GM21526 (cell line): Measurements from ENCODE around the gene CCDC28A.
"Not testable (repeated sequence)": the region's sequence is repeated elsewhere in the genome, so short reads cannot be mapped to it uniquely, and the experiment has no call there.

Experiments
- ATAC-seq: cut with Tn5 transposase; IDR thresholded peaks from one replicate; pipeline ENCODE4 v1.9.1; 2021; ENCODE audit warnings: moderate library complexity; ENCODE audit not compliant: unreplicated experiment, low FRiP score

CCDC28A gene

DNA sequence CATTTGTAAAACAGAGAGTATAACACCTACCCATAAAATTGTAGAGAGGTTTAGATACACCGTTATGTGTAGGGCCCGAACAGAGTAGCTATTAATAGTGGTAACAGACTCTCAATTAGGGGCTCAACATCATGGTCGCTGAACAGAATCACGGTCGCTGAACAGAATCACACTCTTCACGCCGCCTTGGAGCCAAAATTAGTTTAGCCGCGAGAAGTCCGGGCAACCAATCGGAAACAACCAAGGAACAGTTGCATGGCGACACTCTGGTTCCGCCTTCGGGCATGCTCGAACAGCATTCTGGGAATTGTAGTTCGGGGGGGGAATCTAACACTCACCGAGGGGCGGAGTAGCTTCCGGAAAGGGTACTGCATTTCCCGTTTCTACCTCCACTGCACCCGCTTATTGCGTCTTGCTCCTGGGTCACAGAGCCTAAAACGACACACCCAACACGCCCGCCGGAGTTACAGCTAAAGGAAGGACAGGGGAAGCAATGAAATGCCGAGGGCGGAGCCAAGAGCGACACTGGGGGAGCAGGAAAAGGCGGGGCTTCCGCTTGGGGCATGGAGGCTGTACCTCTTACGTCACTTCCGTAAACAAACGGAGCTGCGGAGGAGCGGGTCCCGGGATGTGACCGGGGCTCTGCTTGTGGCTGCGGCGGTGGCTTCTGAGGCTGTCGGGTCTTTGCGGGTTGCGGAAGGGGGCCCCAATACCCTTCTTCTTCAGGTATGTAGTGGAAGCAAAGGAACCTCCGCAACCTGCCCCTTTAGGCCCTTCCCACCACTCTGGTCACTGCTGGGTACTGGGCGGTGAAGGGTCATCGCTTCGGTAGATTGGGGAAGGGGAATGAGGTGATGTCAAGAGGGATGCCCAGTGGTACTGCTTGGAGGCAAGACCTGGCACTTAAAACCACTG lies at the start of gene CCDC28A:
CCDC28A (plus strand) TSS at position 593 of the 915 bp plus-strand sequence. CDS start 2,352 bp downstream, outside the sequence.
- ATAC-seq, result peak; percentile 93

DNA sequence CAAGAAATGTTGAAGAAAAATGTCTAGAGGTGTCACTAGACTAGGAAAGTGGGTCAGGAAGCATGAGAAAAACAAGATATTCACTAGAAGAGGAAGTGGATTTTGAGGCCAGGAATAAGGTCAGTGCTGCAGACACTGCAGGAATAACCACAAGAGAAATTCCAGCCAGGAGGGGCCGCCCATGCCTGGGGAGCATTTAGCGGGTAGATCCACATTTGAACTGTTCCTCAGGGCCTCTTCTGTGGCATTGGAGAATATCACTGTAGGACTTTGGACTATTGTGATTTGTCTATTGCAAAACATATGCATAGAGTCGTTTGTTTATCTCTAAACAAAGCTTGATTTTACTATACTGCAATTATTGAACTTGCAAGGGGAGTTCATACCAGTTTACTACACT lies 49.6 kb upstream of the CCDC28A start:
- ATAC-seq, result no peak

DNA sequence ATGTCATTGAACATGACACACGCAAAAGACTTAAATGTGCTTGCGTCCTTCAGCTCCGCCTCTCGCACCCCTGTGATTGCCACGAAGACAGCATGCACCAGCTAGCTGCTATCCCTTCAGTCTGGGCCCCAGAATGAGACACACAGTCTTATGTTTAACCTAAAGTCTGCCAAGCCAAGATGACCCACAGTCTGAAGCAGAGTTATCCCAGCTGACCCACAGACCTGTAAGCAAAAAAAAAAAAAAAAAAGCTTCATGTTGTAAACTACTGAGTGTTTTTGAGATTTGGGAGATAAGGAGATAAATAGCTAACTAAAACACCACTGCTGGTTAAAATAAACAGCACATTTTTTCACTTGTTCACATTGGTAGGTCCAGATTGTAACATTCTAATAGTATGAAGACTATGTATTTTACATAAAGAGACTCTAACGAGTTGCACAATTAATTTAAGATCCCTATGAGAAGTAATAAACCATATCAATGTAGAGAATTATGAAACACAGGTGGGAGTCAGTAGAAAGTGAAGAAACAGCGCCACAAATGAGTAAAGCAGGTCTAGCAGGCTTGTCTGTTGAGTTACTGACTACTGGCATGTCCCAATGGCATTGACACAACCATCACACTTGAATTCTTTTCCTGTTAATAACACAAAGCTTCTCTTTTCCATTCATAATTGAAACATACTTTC lies 47.4 kb upstream of the CCDC28A start:
- ATAC-seq, result no peak

DNA sequence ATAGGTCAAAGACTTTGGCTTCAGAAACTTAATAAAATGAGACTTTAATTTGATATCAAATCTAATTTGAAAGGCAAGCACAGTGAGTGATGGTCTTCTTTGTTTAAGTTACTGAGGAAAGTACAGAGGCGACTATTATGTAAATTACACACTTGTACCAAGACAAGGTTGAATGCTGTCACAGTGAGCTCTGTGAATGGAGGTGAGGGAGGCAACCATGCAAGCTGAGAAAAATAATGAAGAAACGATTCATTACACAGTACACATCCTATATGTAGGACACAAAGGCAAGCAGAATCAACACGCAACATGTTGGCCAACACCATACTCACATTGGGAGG lies 46.8 kb upstream of the CCDC28A start:
- no peak for ATAC-seq

DNA sequence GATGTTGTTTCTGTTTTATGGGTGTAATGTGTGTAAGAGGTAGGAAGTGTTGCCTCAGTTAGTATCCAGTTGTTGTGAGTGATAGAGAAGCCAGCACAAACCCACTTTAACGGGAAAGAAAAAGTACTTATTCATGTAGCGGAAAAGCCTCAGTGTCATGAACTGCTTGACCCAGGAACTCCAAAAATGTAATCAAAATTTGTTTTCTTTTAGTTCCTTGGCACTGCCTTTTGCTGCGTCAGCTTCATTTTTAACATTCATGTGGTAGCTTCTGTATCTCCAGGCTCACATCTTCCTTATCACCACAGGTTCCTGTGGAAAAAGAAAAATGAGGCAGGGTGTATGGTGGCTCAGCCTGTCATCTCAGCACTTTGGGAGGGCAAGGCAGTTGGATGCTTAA lies 46.4 kb upstream of the CCDC28A start:
- no peak for ATAC-seq

DNA sequence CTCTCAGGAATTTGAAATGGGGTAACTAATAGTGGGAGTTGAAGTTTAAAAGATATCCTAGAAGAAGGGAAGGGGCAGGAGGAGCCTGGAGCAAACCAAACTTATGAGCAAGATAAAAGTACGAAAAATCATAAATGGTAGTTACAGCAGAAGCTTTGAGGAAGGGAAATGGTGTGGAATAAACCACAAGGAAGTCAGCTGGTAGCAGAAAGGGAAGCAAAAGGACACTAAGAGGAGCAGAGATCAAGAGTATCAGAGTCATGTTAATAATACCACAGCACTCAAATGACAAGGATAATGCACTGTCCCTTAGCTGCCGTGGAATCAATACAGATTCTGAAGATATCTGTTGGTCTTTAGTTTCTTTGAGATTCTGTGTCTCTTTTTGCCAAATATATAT lies 44.9 kb upstream of the CCDC28A start:
- ATAC-seq, result no peak

DNA sequence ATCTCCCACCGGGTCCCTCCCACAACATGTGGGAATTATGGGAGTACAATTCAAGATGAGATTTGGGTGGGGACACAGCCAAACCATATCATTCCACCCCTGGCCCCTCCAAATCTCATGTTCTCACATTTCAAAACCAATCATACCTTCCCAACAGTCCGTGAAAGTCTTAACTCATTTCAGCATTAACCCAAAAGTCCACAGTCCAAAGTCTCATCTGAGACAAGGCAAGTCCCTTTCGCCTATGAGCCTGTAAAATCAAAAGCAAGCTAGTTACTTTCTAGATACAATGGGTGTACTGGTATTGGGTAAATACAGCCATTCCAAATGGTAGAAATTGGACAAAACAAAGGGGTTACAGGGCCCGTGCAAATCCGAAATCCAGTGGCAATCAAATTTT lies 43.5 kb upstream of the CCDC28A start:
- not testable (repeated sequence) for ATAC-seq

DNA sequence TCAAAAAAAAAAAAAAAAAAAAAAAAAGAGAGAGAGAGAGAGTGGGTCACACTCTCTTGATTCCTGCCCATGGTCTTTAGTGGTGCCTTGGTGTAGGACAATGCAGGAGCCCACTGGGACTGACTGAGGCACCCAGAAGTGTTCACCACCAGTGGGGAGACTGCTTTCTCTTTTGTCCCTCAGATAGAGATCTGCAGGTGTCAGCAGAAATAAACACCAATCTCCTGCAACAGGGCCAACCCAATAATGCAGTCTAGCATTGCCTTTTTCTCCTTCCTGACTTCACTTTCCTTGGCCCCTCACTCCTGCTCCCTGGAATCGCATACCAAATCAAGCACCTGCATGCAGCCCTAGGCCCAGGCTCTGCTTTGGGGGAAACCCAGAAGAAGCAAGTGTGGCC lies 39.0 kb upstream of the CCDC28A start:
- no peak for ATAC-seq

DNA sequence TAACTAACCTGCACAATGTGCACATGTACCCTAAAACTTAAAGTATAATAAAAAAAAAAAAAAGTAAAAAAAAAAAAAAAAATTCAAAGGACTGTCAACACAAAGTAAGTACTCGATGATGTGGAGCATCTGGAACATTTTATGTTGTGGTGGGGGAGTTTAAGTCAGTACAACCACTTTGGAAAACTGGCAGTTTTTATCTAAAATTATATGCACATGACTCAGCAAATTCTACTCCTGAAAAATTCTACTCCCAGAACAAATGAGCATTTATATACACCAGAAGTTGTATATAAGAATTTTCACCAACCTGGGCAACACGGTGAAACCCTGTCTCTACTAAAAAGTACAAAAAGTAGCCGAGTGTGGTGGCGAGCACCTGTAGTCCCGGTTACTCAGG lies 36.9 kb upstream of the CCDC28A start:
- no peak for ATAC-seq

DNA sequence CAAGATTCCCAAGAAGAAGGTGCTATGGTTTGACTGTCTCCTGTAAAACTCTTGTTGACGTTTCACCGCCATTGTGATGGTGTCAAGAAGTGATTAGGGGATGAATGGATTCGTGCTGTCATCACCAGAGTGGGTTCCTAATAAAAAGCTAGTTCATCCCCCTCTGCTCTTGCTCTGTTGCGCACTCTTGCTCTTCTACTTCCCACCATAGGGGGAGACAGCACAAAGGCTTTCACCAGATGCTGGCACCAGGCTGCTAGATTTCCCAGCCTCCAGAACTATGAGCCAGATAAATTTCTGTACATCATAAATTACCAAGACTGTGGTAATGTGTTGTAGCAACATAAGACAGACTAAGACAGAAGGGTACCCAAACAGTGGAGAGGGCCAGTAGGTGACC lies 21.6 kb upstream of the CCDC28A start:
- ATAC-seq, result no peak

DNA sequence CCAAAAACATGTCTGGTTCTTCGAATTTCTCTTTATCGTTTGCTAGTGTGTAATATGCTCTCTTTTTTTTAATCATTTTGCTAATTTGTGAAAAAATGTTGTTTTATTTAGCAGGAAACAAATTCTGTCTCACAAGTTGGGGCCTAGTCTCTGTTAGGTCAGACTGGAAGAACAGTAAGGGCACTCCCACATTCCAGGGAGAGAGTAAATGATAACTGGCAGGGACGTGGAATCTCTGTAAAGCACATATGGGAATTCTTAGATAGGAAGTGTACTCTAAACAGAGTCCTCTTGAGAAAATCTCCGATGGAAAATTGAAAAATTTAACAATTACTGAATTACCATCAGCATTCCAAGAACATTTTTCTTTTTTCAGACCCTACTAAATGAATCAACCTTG lies 16.4 kb upstream of the CCDC28A start:
- ATAC-seq, result no peak

DNA sequence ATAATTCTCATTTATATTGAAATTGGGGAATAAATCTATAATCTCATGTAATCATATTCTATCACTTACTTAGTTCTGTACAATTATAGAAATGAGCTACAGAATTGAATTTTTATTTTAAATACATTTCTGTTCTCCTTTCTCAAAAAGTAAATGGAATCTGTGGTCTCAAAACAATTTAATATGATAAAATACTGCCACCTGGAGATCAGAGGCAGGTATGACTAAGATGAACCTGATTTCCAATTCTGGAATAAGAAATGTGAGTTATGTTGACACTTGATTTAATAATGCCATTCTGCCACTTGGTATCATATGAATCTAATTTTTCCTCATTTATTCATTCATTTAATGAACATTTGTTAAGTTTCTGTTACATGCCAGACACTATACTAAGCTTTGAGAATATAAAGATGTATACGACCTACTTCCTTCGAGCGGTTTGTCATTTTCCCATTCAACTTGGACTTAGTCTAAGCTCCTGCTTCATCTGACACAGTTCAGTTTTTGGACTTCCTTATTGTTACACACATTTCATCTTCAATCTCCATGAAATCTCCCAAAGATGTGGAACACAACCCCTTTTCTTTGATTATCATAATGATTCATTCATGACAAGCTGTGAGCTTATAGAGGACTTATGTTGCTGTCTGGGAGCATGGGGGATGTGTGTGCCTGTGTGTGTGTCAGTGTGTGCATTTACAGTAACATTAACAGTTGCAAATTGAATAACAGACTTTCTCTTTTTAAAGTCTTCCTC lies 7.5 kb upstream of the CCDC28A start:
- no peak for ATAC-seq

DNA sequence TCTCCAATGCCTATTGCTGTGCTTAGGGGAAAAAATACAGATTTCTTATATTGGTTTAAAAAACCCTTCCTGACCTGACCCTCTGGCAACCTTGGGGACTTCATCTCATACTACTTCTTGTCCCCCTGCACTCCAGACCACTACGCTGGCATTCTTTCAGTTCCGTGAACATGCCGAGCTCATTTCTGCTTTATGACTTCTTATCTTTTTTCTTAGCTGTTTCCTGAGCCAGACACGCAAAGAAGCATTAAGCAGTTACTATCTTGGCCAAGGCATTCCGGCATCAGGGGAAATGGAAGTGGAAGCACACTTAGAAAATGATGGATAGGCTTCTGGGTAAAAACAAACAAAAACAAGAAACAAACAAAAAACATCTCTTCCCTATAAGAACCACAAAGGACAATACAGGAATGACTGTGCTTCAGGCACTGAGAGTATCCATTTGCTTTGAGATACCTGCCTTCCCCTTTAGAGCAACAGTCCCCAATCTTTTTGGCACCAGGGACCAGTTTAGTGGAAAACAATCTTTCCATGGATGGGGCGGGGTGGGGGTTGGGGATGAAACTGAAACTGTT lies 4.4 kb upstream of the CCDC28A start:
- ATAC-seq, result no peak

DNA sequence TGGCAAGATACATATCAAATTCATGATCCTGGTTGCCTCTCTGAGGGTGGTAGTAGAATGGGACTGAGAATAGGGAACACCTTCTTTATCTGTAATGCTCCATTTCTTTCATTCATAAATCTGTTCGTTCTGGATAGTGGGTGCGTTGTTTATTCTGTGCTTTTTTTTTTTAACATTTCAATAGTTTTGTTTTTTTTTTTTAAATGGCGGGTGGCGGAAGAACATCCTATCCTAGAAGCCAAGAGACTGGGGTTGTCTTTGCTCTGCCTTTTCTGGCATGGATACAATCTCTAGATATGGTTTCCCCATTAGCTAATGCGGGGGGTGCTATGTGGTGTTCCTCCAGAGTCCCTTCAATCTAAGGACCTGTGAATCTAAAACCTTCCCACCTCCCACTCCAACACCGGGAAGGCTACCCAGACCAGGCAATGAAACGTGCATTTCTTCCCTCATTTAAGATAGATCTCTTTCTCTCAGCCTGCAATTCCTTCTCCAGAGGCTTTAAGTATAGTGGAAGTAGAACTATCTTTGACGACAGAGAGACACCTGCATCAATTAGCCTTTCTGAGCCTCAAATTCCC lies 883 bp upstream of the CCDC28A start:
- no peak for ATAC-seq

DNA sequence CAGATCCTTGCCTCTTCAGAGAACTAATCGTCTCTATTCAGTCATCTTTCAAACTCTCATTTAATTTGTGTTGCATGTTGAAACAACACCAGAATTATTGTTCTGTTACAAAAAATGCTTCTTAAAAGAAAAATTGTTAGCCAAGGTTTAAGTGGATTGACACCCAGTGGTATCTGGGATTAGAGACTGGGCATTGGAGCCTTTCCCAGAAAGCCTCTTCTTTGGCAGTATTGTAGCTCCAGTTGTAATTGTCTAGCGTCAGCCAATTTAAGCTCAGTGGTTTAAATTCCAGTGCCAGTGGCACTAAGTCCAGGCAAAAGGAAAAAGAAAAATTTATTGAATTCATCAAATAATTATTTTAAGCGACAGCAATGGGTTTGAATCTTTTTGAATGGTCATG lies 801 bp downstream of the CCDC28A start:
- no peak for ATAC-seq

DNA sequence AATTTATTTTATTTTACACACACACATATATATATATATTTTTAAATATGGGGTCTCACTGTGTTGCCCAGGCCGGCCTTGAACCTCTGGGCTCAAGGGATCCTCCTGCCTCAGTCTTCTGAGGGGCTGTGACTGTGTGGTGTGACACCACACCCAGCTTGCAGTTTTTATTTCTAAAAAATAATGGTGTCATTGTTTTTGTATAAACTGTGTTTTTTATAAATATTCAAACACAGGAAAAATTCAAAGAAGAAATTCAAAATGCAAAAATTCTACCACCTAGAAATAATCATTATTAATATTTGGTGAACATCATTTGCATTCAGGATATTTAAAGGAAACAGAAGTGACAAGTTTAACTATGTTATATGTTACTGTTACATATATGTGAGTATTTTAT lies 3.1 kb downstream of the CCDC28A start:
- ATAC-seq, result no peak

DNA sequence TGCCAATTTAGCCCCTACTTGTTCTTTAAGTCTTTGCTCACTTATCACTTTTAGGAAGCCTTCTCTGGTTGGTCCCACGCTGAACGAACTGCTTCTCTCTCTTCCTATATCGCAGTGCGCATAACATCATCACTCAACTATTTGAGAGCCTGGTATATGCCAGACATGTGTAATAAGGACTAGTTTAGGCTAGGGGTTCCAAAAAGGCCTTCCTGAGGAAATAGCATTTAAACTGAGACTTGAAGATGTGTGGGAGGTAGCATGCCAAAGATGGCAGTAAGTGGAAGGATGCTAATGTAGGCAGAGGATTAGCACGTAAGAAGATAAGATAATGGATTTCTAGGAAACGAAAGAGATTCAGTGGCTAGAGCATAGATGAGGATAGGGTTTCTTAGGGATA lies 4.8 kb downstream of the CCDC28A start:
- ATAC-seq, result no peak

DNA sequence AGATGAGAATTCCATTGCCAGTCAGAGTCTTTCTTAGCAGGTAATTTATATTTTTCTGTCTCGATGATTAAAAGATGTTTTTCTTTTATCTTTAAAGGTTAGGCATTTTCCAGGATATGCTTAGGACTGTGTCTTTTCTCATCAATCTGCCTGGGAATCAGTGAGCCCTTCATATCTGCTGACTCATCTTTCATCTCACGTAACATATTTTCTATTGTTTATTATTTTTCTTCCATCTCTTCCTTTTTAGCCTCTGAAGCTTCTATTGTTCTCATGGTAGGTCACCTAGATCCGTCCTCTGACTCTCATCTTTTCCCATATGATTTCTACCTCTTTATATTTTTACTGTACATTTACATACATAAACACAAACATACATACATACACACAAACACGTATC lies 8.7 kb downstream of the CCDC28A start:
- no peak for ATAC-seq

DNA sequence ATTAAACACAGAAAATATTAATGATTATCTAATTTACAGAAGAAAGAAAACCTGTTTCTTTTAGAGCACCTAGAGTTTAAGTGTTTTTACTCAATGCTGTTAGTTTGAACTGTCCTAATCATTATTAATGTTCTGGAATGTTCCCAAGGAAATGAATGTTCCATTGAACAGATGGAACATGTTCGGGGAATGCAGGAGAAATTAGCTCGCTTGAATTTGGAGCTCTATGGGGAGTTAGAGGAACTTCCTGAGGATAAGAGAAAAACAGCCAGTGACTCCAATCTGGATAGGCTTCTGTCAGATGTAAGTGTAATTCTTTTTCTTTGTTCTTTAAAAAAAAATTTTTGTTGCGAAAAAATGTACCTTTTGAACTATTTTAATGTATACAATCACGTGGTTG lies 11.5 kb downstream of the CCDC28A start:
- no peak for ATAC-seq

DNA sequence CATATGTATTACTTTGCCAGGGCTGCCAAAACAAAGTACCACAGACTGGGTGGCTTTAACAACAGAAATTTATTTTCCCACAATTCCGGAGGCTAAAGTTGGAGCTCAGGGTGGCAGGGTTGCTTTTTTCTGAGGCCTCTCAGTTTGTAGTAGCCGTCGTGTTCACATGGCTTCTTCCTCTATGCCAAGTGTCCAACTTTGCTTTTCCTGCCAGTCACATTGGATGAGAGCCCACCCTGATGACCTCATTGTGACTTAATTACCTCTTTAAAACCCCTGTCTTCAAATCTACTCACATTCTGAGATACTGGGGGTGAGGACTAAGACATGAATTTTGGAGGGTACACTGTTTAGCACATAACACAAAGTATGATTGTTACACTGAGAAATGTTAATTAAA lies 12.4 kb downstream of the CCDC28A start:
- ATAC-seq, result no peak

DNA sequence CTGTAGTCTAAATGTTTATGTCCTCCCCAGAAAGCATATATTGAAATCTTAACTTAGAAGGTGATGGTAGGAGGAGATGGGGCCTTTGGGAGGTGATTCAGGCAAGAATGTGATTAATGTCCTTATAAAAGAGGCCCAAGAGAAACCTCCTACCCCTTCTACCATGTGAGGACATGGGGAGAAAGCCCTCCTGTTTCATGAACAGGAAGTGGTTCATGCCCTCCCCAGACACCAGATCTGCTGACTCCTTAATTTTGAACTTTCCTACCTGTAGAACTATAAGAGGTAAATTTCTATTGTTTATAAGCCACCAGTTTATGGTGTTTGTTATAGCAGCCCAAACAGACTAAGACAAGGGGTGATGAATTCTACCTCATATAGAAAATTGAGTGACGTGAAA lies 13.6 kb downstream of the CCDC28A start:
- ATAC-seq, result no peak
